Karpas-422 (cell line): ENCODE measurements around the gene CITED1. TPM values are rescaled to one million over a fixed set of nuclear protein-coding genes. Genes with fewer than 3 reads are reported as not detected.
"Not testable (repeated sequence)": the region's sequence is repeated elsewhere in the genome, so short reads cannot be mapped to it uniquely, and the experiment has no call there.

ENCODE experiments used
- DNase-seq: peaks from one replicate; pipeline ENCODE4 v3.0.0-alpha.2; 2015
- H2AFZ ChIP-seq: fragments of 200-600 bp; sonication (generic); 2 replicates; pipeline ENCODE4 v1.6.1; 2014; ENCODE audit warnings: antibody characterized with exemption, low read length, mixed read lengths
- H3K27ac ChIP-seq: fragments of 200-600 bp; sonication (generic); 2 replicates; pipeline ENCODE4 v1.5.1; 2014; ENCODE audit warnings: mild to moderate bottlenecking, low read length, moderate library complexity
- H3K27me3 ChIP-seq: fragments of 200-600 bp; sonication (generic); 2 replicates; pipeline ENCODE4 v1.6.1; 2014; ENCODE audit warnings: low read length, mixed read lengths
- H3K36me3 ChIP-seq: fragments of 200-600 bp; sonication (generic); 2 replicates; pipeline ENCODE4 v1.6.1; 2014; ENCODE audit warnings: low read length, mixed read lengths; ENCODE audit not compliant: insufficient read depth
- H3K4me1 ChIP-seq: fragments of 200-600 bp; sonication (generic); 2 replicates; pipeline ENCODE4 v1.6.1; 2014; ENCODE audit warnings: mild to moderate bottlenecking, low read length, mixed read lengths
- H3K4me2 ChIP-seq: fragments of 200-600 bp; sonication (generic); 2 replicates; pipeline ENCODE4 v1.6.1; 2014; ENCODE audit warnings: low read length, low read depth, mild to moderate bottlenecking; ENCODE audit not compliant: poor library complexity, severe bottlenecking
- H3K4me3 ChIP-seq: fragments of 200-600 bp; sonication (generic); 2 replicates; pipeline ENCODE4 v1.5.1; 2014; ENCODE audit warnings: mild to moderate bottlenecking, antibody characterized with exemption, low read length, mixed read lengths
- H3K79me2 ChIP-seq: fragments of 200-600 bp; sonication (generic); 2 replicates; pipeline ENCODE4 v1.6.1; 2014; ENCODE audit warnings: mild to moderate bottlenecking, low read length, mixed read lengths
- H3K9ac ChIP-seq: fragments of 200-600 bp; sonication (generic); 2 replicates; pipeline ENCODE4 v1.6.0; 2014; ENCODE audit warnings: low read length
- H3K9me2 ChIP-seq: fragments of 200-600 bp; sonication (generic), shearing (Covaris generic); replicated peaks from 2 replicates; pipeline ENCODE4 v1.6.0; 2014; ENCODE audit warnings: mild to moderate bottlenecking, low read length, moderate library complexity; ENCODE audit not compliant: insufficient read depth
- H3K9me3 ChIP-seq: fragments of 300-700, 200-600 bp; sonication (generic); 2 replicates; pipeline ENCODE4 v1.6.1; 2014; ENCODE audit warnings: low read length, mixed read lengths
- H4K20me1 ChIP-seq: fragments of 200-600 bp; sonication (generic); 2 replicates; pipeline ENCODE4 v1.6.1; 2014; ENCODE audit warnings: mild to moderate bottlenecking, antibody characterized with exemption, low read length, low read depth; ENCODE audit not compliant: insufficient read depth
- total RNA-seq: library from RNA; depleted of rRNA; stranded (reverse); fragments of >200 nt; shearing (Covaris generic); gene quantifications from 2 replicates; pipeline ENCODE4 v1.2.3, GENCODE V29; 2014; ENCODE audit warnings: low replicate concordance

CITED1 gene
- total RNA-seq, 1 experiment from 2014 or later = 0.26 TPM

- Histone ChIP-seq H3K27ac (no peak overlapping the region), H3K9me2 (no peaks in the 10 kb centered on the region), H3K9ac (no peak overlapping the region), H3K4me2 (no peak overlapping the region), H3K36me3 (no peaks in the 10 kb centered on the region), H3K27me3 (no peaks in the 10 kb centered on the region), H3K4me3 (no peak overlapping the region), H3K79me2 (no peaks in the 10 kb centered on the region), H4K20me1 (no peaks in the 10 kb centered on the region), H3K4me1 (no peaks in the 10 kb centered on the region), H2AFZ (no peak overlapping the region), H3K9me3 (no peaks in the 10 kb centered on the region)
- no peak for DNase-seq
Measured at GRCh38 chrX:72340626-72341025, 34.9 kb upstream of the CITED1 start.

GRCh38 chrX:72340041-72340440, 34.3 kb upstream of the CITED1 start:
- H3K27ac ChIP-seq = no peak overlapping the region
- H3K79me2 ChIP-seq = no peaks in the 10 kb centered on the region
- H3K4me2 ChIP-seq = no peak overlapping the region
- DNase-seq = no peak
- H3K9ac ChIP-seq = no peak overlapping the region
- H3K4me1 ChIP-seq = no peaks in the 10 kb centered on the region
- H3K9me3 ChIP-seq = no peaks in the 10 kb centered on the region
- no peaks in the 10 kb centered on the region for H3K36me3 ChIP-seq
- H3K4me3 ChIP-seq = no peak overlapping the region
- no peaks in the 10 kb centered on the region for H4K20me1 ChIP-seq
- H2AFZ ChIP-seq = no peak overlapping the region
- no peaks in the 10 kb centered on the region for H3K9me2 ChIP-seq
- no peaks in the 10 kb centered on the region for H3K27me3 ChIP-seq

DNA sequence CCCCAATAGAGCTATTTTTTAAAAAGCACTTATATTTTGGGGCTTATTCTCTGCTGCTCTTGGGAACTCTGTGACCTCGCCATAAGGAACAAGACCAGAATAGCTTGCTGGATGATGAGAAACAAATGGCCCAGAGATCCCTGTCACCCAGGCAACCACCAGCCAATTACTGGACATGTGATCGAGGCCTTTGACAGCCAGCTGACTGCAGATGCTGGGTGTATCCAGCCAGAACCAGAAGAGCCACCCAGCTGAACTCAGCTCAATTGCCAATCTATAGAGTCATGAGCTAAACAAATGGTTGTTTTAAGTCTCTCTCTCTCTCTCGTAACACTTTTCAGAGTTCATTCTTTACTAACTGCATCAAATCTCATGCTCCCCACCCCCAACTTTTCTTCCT, 24.4 kb upstream of the CITED1 start:
- Histone ChIP-seq H3K36me3 (no peaks in the 10 kb centered on the region), H3K27me3 (no peaks in the 10 kb centered on the region), H3K4me3 (no peak overlapping the region), H2AFZ (no peak overlapping the region), H3K9me2 (no peaks in the 10 kb centered on the region), H3K4me2 (no peak overlapping the region), H3K4me1 (no peaks in the 10 kb centered on the region), H4K20me1 (no peaks in the 10 kb centered on the region), H3K9ac (no peak overlapping the region), H3K9me3 (no peaks in the 10 kb centered on the region), H3K27ac (no peak overlapping the region), H3K79me2 (no peaks in the 10 kb centered on the region)
- no peak for DNase-seq

DNA sequence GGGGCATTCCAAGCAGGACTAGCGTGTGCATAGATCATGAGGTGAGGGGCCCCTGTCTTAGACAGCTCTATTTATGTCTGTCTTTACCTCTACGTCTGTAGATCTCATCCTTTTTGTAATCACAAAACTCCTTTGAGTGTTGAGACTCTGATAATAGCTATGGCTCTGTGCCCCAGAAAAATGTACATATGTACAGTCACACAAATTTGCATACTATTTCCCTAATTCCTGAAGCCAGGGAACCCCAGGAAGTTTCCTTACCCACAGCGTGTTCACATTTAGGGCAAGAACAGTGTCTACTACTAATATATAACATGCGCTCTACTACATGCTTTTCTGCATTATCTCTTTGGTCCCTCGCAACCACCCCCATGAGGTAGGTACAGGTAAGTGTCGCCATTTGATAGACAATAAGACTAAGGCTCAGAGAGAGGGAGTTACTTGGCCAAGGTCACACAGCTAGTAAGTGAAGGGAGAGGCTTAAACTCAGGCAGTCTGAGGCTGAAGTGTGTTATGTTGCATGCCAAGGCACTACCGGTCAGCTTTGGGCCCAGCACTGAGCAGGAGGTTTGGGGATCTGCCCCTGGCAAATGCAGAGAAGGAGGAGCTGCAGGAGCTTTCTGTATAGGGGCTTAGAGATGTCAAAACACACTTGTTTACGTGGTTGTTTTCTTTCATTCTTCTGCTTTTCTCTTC, 21.0 kb upstream of the CITED1 start:
- no peak for DNase-seq

GRCh38 chrX:72319651-72320050, 13.9 kb upstream of the CITED1 start:
- H3K27ac ChIP-seq, H3K79me2 ChIP-seq, H2AFZ ChIP-seq, H3K27me3 ChIP-seq, H3K4me3 ChIP-seq, H3K9ac ChIP-seq, H3K9me3 ChIP-seq, H3K4me1 ChIP-seq, H3K9me2 ChIP-seq, H4K20me1 ChIP-seq, H3K36me3 ChIP-seq, DNase-seq, H3K4me2 ChIP-seq: not testable (repeated sequence)

More for the DNA sequence above, 21.0 kb upstream of the CITED1 start:
- H3K9me3 ChIP-seq = no peaks in the 10 kb centered on the region
- H3K4me3 ChIP-seq = no peak overlapping the region
- H3K27ac ChIP-seq = no peak overlapping the region
- no peak overlapping the region for H3K9ac ChIP-seq
- no peaks in the 10 kb centered on the region for H4K20me1 ChIP-seq
- no peaks in the 10 kb centered on the region for H3K79me2 ChIP-seq
- H3K9me2 ChIP-seq = no peaks in the 10 kb centered on the region
- no peaks in the 10 kb centered on the region for H3K27me3 ChIP-seq
- H3K4me2 ChIP-seq = no peak overlapping the region
- no peaks in the 10 kb centered on the region for H3K36me3 ChIP-seq
- H2AFZ ChIP-seq = no peak overlapping the region
- no peaks in the 10 kb centered on the region for H3K4me1 ChIP-seq

DNA sequence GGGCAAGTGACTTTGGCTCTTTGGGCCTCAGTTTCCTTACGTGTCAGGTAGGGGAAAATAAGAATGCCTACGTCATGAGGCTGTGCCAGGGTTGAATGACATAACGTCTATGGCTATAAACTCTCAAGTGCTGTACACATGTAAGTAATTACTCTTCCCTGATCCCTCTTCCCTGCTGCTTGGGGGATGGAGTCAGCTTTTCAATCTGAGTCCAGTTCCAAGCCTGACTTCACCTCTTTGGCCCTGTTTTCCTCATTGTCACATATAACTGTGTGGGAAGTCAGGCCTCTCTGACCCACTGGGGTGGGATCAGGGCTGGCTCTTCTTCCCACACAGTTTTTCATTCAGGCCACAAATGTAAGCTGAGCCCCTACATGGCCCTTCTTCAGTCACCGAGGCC, 11.4 kb upstream of the CITED1 start:
- Histone ChIP-seq H3K79me2 (no peaks in the 10 kb centered on the region), H3K9me3 (no peaks in the 10 kb centered on the region), H3K9ac (no peak overlapping the region), H3K4me2 (no peak overlapping the region), H3K27me3 (no peaks in the 10 kb centered on the region), H3K9me2 (no peaks in the 10 kb centered on the region), H3K4me1 (peaks cover 10% of the 10 kb centered on the region), H4K20me1 (no peaks in the 10 kb centered on the region), H3K27ac (no peak overlapping the region), H2AFZ (no peak overlapping the region), H3K4me3 (no peak overlapping the region), H3K36me3 (no peaks in the 10 kb centered on the region)
- DNase-seq = no peak

GRCh38 chrX:72316408-72317110, 10.8 kb upstream of the CITED1 start:
- Histone ChIP-seq H3K27me3 (no peaks in the 10 kb centered on the region), H4K20me1 (no peaks in the 10 kb centered on the region), H3K9ac (no peak overlapping the region), H3K36me3 (no peaks in the 10 kb centered on the region), H3K9me2 (no peaks in the 10 kb centered on the region), H3K4me3 (no peak overlapping the region), H3K4me2 (no peak overlapping the region), H3K4me1 (peaks cover 10% of the 10 kb centered on the region), H3K79me2 (no peaks in the 10 kb centered on the region), H2AFZ (no peak overlapping the region), H3K9me3 (no peaks in the 10 kb centered on the region), H3K27ac (no peak overlapping the region)
- DNase-seq = no peak

- Histone ChIP-seq H4K20me1 (no peaks in the 10 kb centered on the region), H3K27ac (no peak overlapping the region), H3K27me3 (no peaks in the 10 kb centered on the region), H3K79me2 (no peaks in the 10 kb centered on the region), H3K36me3 (no peaks in the 10 kb centered on the region), H3K9me3 (no peaks in the 10 kb centered on the region), H3K4me1 (peaks cover 10% of the 10 kb centered on the region), H3K4me2 (no peak overlapping the region), H2AFZ (no peak overlapping the region), H3K9me2 (no peaks in the 10 kb centered on the region), H3K4me3 (no peak overlapping the region), H3K9ac (no peak overlapping the region)
- DNase-seq = peak; percentile 59
Measured at GRCh38 chrX:72314881-72315280, 9.2 kb upstream of the CITED1 start.
